GM12875 (cell line): ENCODE results near the gene HEBP2.

Experiments used
- H3K4me3 ChIP-seq: one replicate; pipeline ENCODE4 v1.5.1; 2011; ENCODE audit warnings: low read depth, low read length, control low read depth
- TF ChIP-seq, protein P1 (sequence below): IDR thresholded peaks from 2 replicates; pipeline ENCODE4 v1.5.1; 2011; ENCODE audit warnings: low read depth, mild to moderate bottlenecking, control low read depth, inconsistent platforms, low read length, moderate library complexity, borderline replicate concordance; ENCODE audit not compliant: insufficient read depth

HEBP2 gene

DNA sequence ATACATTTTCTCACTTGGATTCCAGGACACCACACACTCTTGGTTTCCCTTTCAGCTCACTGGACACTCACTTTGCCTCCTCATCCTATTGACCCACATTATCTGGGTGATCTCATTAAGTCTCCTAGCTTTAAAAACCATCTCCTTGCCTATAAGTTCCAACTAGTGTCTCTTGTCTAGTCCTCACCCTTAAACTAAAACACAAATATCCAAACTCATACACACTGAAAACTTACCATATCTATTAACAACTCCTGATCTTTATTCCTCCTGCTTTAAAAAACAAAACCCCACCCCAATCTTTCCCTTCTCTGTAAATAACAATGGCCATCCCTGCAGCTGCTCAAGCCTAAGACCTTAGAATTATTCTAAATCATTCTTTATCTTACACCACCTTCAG lies 29.8 kb upstream of the HEBP2 start:
- TF ChIP-seq, protein P1, sequence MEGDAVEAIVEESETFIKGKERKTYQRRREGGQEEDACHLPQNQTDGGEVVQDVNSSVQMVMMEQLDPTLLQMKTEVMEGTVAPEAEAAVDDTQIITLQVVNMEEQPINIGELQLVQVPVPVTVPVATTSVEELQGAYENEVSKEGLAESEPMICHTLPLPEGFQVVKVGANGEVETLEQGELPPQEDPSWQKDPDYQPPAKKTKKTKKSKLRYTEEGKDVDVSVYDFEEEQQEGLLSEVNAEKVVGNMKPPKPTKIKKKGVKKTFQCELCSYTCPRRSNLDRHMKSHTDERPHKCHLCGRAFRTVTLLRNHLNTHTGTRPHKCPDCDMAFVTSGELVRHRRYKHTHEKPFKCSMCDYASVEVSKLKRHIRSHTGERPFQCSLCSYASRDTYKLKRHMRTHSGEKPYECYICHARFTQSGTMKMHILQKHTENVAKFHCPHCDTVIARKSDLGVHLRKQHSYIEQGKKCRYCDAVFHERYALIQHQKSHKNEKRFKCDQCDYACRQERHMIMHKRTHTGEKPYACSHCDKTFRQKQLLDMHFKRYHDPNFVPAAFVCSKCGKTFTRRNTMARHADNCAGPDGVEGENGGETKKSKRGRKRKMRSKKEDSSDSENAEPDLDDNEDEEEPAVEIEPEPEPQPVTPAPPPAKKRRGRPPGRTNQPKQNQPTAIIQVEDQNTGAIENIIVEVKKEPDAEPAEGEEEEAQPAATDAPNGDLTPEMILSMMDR, result no peak
- no peak overlapping the region for H3K4me3 ChIP-seq

DNA sequence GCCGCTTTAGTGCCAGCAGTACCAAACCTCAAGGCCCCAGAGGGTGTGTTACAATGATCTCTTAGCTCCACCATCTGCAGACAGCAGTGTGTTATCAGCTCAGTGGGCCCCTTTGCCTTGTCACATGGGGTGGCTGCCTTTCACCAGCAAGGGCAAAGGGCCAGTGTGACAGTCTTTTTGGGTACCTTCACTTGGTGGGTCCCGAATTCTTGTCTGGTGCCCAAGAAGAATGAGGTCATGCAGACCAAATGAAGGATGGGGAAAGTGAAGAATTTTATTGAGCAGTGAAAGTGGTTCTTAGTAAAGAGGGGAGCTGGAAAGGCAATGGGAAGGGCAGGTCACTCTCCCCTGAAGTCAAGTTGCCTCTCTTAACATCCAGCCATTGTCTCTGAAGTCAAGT lies 29.2 kb upstream of the HEBP2 start:
- TF ChIP-seq, protein P1, result no peak
- no peak overlapping the region for H3K4me3 ChIP-seq

DNA sequence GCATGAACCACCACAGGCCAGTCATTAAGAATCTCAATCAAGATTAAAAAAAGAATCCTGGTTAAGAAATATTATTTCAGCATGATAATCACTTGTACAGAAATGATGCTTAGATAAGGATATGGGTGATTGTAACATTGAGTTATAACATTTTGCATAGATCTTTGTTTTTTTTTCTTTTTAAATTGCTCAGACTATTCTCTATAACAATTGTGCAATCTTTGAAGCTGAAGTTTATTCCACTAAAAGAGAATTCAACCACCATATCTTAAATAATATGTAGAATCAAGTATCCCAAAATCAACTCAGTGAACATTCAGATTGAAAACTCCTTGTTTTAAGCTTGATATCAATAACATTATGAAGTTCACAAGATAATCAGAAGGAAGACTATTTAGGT lies 27.0 kb upstream of the HEBP2 start:
- TF ChIP-seq, protein P1, result no peak
- no peak overlapping the region for H3K4me3 ChIP-seq

DNA sequence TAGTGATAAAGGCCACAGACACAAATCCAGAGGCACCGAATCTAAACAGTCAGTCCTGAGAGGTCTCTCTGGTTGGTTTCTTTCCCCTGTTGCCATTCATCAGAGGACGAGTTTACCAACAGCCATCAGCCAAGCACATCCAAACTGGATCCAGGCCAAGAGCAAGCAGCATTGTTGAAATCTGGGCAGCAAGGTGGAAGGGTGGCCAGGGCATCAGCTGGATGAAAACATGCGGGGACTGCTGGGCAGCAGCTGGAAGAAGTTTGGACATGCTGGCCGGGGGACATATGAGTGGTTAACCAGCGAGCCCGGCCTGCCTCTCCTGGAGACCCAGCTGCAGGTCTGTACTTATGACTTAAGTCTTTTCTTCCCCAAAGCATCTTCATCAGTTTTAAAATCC lies 26.2 kb upstream of the HEBP2 start, which contains the start of gene SMIM28:
TSS of gene SMIM28 (plus strand) at position 62 of the 400 bp plus-strand sequence. CDS start at position 230, 168 bp downstream.
- TF ChIP-seq, protein P1, result no peak
- no peak within 1 kb of the TSS for H3K4me3 ChIP-seq

DNA sequence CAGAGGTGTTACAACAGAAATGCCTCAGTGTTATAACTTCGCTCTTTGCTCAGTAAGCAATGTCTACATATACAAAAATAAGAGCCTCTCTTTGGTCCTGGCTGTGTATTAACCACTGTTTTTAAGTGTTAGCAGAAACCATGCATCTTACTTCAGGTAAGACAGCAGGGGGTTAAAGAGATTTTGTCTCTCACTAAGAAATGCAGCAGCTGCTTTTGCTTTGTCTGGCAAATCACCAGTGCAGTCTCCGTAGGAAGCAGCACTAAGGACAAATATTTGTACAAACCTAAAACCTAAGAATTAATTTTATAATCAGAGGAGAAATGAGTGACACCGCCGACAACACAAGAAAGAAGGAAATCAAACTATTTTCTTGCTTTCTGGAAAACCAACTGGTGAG lies 25.6 kb upstream of the HEBP2 start:
- TF ChIP-seq, protein P1, result no peak
- H3K4me3 ChIP-seq, result no peak overlapping the region

DNA sequence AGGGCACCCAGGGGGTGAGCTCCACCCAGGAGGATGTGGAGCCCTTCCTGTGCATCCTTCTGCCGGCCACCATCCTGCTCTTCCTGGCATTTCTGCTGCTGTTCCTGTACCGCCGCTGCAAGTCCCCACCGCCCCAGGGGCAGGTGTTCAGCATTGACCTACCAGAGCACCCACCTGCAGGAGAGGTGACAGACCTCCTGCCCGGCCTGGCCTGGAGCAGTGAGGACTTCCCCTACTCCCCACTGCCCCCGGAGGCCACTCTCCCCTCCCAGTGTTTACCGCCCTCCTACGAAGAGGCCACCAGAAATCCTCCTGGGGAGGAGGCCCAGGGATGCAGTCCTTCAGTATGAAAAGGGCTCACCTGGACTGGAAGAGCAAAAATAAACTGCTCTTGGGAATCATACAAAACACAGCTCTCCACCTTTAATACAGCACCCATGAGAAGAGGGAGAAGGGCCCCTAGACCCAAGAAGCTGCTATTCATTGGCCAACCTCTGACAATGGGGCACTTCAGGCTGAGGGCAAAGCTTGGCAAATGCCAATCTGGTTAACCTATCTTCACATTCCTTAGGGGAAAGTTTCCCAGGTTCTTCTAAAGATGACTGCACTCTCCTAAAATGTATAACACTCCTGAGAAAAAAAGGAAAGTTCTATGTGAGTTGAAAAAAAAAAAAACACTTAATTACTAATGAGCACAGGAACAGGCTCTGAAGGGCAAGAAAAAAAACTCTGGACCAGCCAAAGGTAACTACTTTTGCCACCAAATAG lies 21.3 kb upstream of the HEBP2 start:
- TF ChIP-seq, protein P1, result no peak
- no peak overlapping the region for H3K4me3 ChIP-seq

DNA sequence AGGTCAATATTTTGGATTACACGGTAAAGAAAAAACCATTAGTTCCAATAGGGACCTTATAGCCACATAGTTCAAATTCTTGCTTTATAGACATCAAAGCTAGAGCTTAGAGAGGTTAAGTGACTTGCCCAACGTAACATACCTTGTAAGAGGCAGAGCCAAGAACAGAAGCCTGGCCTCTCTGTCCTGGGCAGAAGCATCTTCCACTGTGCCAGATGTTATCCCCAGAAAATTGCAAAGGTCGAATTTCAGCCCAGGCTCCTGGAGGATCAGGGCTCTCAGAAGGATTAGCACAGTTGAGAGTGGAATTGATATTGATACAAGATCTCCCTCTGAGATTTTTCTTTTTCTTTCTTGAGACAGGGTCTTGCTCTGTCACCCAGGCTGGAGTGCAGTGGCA lies 20.2 kb upstream of the HEBP2 start:
- TF ChIP-seq, protein P1, result no peak
- H3K4me3 ChIP-seq, result no peak overlapping the region
